Measurements from ENCODE around the gene TLCD5. TPM values are rescaled to one million over a fixed set of nuclear protein-coding genes. Genes with fewer than 3 reads are reported as not detected.

The TLCD5 gene
- total and polyA plus RNA-seq, 2 donors (not counting 1 experiment from before 2014, with no cell fraction given), result 0.17 TPM; not detected in 1

DNA sequence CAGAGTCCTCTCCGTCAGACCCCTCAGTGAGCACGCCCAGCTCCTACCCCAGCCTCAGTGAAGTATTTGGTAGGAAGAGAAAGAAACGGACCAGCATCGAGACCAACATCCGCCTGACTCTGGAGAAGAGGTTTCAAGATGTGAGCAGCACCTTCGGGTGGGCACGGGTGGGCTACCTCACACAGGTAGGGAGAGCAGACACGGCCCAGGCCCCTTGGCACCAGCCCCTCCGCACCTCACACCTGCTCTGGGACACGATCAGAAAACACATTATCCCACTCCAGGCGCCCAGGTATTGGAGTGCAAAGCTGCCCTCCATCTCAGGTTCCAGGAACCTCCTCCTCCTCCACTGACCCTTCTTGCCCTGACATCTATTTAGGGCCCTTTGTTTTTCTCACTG lies 17.6 kb upstream of the TLCD5 start:
- ChIA-PET CTCF (no interaction called here), POLR2A (no interaction called here)
- no peak overlapping the region for H2AFZ ChIP-seq (ENCODE audit: insufficient read depth, low read depth, low read length, poor library complexity, severe bottlenecking)
- DNase-seq, result no peak
- TF ChIP-seq, protein P1, sequence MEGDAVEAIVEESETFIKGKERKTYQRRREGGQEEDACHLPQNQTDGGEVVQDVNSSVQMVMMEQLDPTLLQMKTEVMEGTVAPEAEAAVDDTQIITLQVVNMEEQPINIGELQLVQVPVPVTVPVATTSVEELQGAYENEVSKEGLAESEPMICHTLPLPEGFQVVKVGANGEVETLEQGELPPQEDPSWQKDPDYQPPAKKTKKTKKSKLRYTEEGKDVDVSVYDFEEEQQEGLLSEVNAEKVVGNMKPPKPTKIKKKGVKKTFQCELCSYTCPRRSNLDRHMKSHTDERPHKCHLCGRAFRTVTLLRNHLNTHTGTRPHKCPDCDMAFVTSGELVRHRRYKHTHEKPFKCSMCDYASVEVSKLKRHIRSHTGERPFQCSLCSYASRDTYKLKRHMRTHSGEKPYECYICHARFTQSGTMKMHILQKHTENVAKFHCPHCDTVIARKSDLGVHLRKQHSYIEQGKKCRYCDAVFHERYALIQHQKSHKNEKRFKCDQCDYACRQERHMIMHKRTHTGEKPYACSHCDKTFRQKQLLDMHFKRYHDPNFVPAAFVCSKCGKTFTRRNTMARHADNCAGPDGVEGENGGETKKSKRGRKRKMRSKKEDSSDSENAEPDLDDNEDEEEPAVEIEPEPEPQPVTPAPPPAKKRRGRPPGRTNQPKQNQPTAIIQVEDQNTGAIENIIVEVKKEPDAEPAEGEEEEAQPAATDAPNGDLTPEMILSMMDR (IDR thresholded peaks at IDR 0.05), result no peak
- no peak for TF ChIP-seq EZH2 (IDR thresholded peaks at IDR 0.05; ENCODE audit: borderline replicate concordance, insufficient read depth, low read depth, low read length, poor library complexity, severe bottlenecking)
- H4K20me1 ChIP-seq (ENCODE audit: control insufficient read depth, insufficient read depth, low read length, poor library complexity, severe bottlenecking), result no peaks in the 10 kb centered on the region
- no peak for ATAC-seq (ENCODE audit: low read depth)
- H3K4me3 ChIP-seq (ENCODE audit: control extremely low read depth in 1 of 5, extremely low read depth in 1 of 5, insufficient read depth in 1 of 5, low read depth in 2 of 5, low read length in 4 of 5), result no peak overlapping the region
- H3K9me3 ChIP-seq (ENCODE audit: control extremely low read depth in 1 of 3, control insufficient read depth in 2 of 3, insufficient read depth in 1 of 3, low read length in 2 of 3), result no peaks in the 10 kb centered on the region
- no peak overlapping the region for H3K4me3 Mint-ChIP-seq
- no peaks in the 10 kb centered on the region for H3K4me1 Mint-ChIP-seq
- WGBS (ENCODE audit: insufficient coverage), result 91% methylated on average over 8 of the region's 11 CpGs
- H3K79me2 ChIP-seq (ENCODE audit: control insufficient read depth, insufficient read depth, low read length), result no peaks in the 10 kb centered on the region
- no peak overlapping the region for H3K27ac Mint-ChIP-seq
- no peaks in the 10 kb centered on the region for H3K9me3 Mint-ChIP-seq (ENCODE audit: insufficient read depth)
- H3K9ac ChIP-seq (ENCODE audit: low read length), result no peak overlapping the region
- peaks cover 0 to 16% (median 6%) of the 10 kb centered on the region in 4 experiments for H3K27me3 ChIP-seq (replicated peaks in 1 of 4; ENCODE audit: control extremely low read depth in 1 of 4, control insufficient read depth in 3 of 4, insufficient read depth in 4 of 4, low read length in 3 of 4)
- no peak overlapping the region for H3K4me2 ChIP-seq (replicated peaks; ENCODE audit: low read depth, low read length, poor library complexity, severe bottlenecking)
- H3K36me3 ChIP-seq (replicated peaks in 1 of 2; ENCODE audit: control extremely low read depth in 1 of 2, control insufficient read depth in 1 of 2, extremely low read depth in 1 of 2, insufficient read depth in 2 of 2, low read length in 1 of 2), result no peaks in the 10 kb centered on the region
- H3K4me1 ChIP-seq (ENCODE audit: control insufficient read depth in 2 of 2, insufficient read depth in 2 of 2, low read length in 2 of 2), result no peaks in the 10 kb centered on the region
- H3K27me3 Mint-ChIP-seq, result peaks cover 18% of the 10 kb centered on the region
- intact Hi-C loops (cut with micrococcal nuclease), result no loop called here
- H3K27ac ChIP-seq (ENCODE audit: low read length in 2 of 2), result no peak overlapping the region

DNA sequence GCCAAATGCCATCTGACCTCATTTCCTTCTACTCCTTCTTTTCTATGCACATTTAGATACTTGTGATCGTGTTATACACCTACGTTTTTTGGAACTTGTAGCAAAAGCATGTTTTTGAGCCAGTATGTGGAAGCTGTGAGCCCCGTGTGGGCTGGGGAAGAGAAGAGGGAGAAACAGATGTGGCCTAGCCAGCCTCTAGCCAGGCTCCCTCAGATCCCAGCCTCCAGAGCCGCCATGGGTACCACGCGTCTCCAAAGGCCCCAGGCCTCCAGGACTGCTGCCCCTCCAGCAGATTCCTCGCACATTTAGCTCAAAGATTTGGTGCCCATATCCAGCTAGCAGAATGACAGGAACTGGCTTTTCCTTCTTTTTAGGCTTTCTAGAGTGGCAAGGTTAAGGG lies 17.0 kb upstream of the TLCD5 start:
- ChIA-PET CTCF (no interaction called here), POLR2A (no interaction called here)
- no peaks in the 10 kb centered on the region for H4K20me1 ChIP-seq (ENCODE audit: control insufficient read depth, insufficient read depth, low read length, poor library complexity, severe bottlenecking)
- no peak overlapping the region for H3K4me2 ChIP-seq (replicated peaks; ENCODE audit: low read depth, low read length, poor library complexity, severe bottlenecking)
- no peaks in the 10 kb centered on the region for H3K79me2 ChIP-seq (ENCODE audit: control insufficient read depth, insufficient read depth, low read length)
- no peaks in the 10 kb centered on the region for H3K36me3 ChIP-seq (replicated peaks in 1 of 2; ENCODE audit: control extremely low read depth in 1 of 2, control insufficient read depth in 1 of 2, extremely low read depth in 1 of 2, insufficient read depth in 2 of 2, low read length in 1 of 2)
- H3K27me3 ChIP-seq (replicated peaks in 1 of 4; ENCODE audit: control extremely low read depth in 1 of 4, control insufficient read depth in 3 of 4, insufficient read depth in 4 of 4, low read length in 3 of 4), result peaks cover 0 to 13% (median 7%) of the 10 kb centered on the region in 4 experiments
- no peak overlapping the region for H3K27ac ChIP-seq (ENCODE audit: low read length in 2 of 2)
- no peak for TF ChIP-seq EZH2 (IDR thresholded peaks at IDR 0.05; ENCODE audit: borderline replicate concordance, insufficient read depth, low read depth, low read length, poor library complexity, severe bottlenecking)
- TF ChIP-seq, protein P1 (IDR thresholded peaks at IDR 0.05), result no peak
- Mint-ChIP-seq H3K4me1 (no peaks in the 10 kb centered on the region), H3K27ac (no peak overlapping the region), H3K27me3 (peaks cover 22% of the 10 kb centered on the region), H3K9me3 (ENCODE audit: insufficient read depth) (no peaks in the 10 kb centered on the region), H3K4me3 (no peak overlapping the region)
- ATAC-seq (ENCODE audit: low read depth) (no peak), DNase-seq (no peak)
- H2AFZ ChIP-seq (ENCODE audit: insufficient read depth, low read depth, low read length, poor library complexity, severe bottlenecking), result no peak overlapping the region
- H3K4me3 ChIP-seq (ENCODE audit: control extremely low read depth in 1 of 5, extremely low read depth in 1 of 5, insufficient read depth in 1 of 5, low read depth in 2 of 5, low read length in 4 of 5), result no peak overlapping the region
- no peaks in the 10 kb centered on the region for H3K4me1 ChIP-seq (ENCODE audit: control insufficient read depth in 2 of 2, insufficient read depth in 2 of 2, low read length in 2 of 2)
- intact Hi-C loops (cut with micrococcal nuclease), result no loop called here
- no peak overlapping the region for H3K9ac ChIP-seq (ENCODE audit: low read length)
- WGBS (ENCODE audit: insufficient coverage), result 92% methylated on average over 5 of the region's 7 CpGs
- no peaks in the 10 kb centered on the region for H3K9me3 ChIP-seq (ENCODE audit: control extremely low read depth in 1 of 3, control insufficient read depth in 2 of 3, insufficient read depth in 1 of 3, low read length in 2 of 3)

Data from B cell (primary cell).